Uterus (tissue), 2 donors: ENCODE measurements around the gene P2RX2.

ENCODE experiments used
- CTCF ChIP-seq, 4 experiments: fragments of 200-600 bp in 2 of 4; fragments of 450-650 bp in 2 of 4; sonication (generic) in 2 of 4; IDR thresholded peaks; one replicate each; pipeline ENCODE4 v1.5.1; 2016 to 2019; ENCODE audit warnings: antibody characterized with exemption in 4 of 4, mild to moderate bottlenecking in 2 of 4, moderate library complexity in 1 of 4
- POLR2A ChIP-seq, 2 donors: fragments of 450-650 bp; IDR thresholded peaks; one replicate each; pipeline ENCODE4 v1.6.1; 2016; ENCODE audit warnings: antibody characterized with exemption in 2 of 2, mild to moderate bottlenecking in 1 of 2, moderate library complexity in 1 of 2

GRCh38 chr12:132606466-132606865, 12.1 kb upstream of the P2RX2 start:
- TF ChIP-seq CTCF (IDR thresholded peaks at IDR 0.05) (no peak), POLR2A (IDR thresholded peaks at IDR 0.05) (no peak)
